ENCODE data around the gene FAM237B. TPM values are rescaled to one million over a fixed set of nuclear protein-coding genes. Genes with fewer than 3 reads are reported as not detected.
A peak's percentile ranks its signal among the peaks of the same experiment; 100 is the strongest.

FAM237B gene
- total RNA-seq, 2 donors from 2014 or later: not detected

GRCh38 chr7:90298145-90299038, 22.7 kb downstream of the FAM237B start:
- H3K27me3 ChIP-seq: no peaks in the 10 kb centered on the region
- peak; percentile 29 for TF ChIP-seq CTCF (IDR thresholded peaks at IDR 0.05)
- no peak for DNase-seq
- no peak overlapping the region for H3K27ac ChIP-seq
- intact Hi-C loops (cut with DNase I): no loop called here
- no peaks in the 10 kb centered on the region for H3K36me3 ChIP-seq
- H3K9ac ChIP-seq (ENCODE audit: low read depth in 2 of 2, low read length in 2 of 2): no peak overlapping the region
- H3K4me3 ChIP-seq: no peak overlapping the region
- H3K9me3 ChIP-seq: no peaks in the 10 kb centered on the region
- H3K4me1 ChIP-seq: no peaks in the 10 kb centered on the region

GRCh38 chr7:90290244-90291113, 30.6 kb downstream of the FAM237B start:
- Histone ChIP-seq H3K9ac (ENCODE audit: low read depth in 2 of 2, low read length in 2 of 2) (no peak overlapping the region), H3K4me1 (no peaks in the 10 kb centered on the region), H3K27me3 (no peaks in the 10 kb centered on the region), H3K4me3 (no peak overlapping the region), H3K9me3 (no peaks in the 10 kb centered on the region), H3K27ac (no peak overlapping the region), H3K36me3 (no peaks in the 10 kb centered on the region)
- TF ChIP-seq CTCF (IDR thresholded peaks at IDR 0.05): no peak
- DNase-seq: no peak
- intact Hi-C loops (cut with DNase I): no loop called here

- H3K4me3 ChIP-seq: no peak overlapping the region
- TF ChIP-seq CTCF (IDR thresholded peaks at IDR 0.05): no peak
- H3K27ac ChIP-seq: no peak overlapping the region
- H3K9me3 ChIP-seq: no peaks in the 10 kb centered on the region
- no peak for DNase-seq
- H3K27me3 ChIP-seq: no peaks in the 10 kb centered on the region
- H3K36me3 ChIP-seq: no peaks in the 10 kb centered on the region
- H3K9ac ChIP-seq (ENCODE audit: low read depth in 2 of 2, low read length in 2 of 2): no peak overlapping the region
- intact Hi-C loops (cut with DNase I): no loop called here
- no peaks in the 10 kb centered on the region for H3K4me1 ChIP-seq
Measured at GRCh38 chr7:90288154-90288553, 33.0 kb downstream of the FAM237B start.

GRCh38 chr7:90276033-90276728, 44.9 kb downstream of the FAM237B start:
- no peak for DNase-seq
- H3K27me3 ChIP-seq: no peaks in the 10 kb centered on the region
- no peak for TF ChIP-seq CTCF (IDR thresholded peaks at IDR 0.05)
- H3K36me3 ChIP-seq: no peaks in the 10 kb centered on the region
- no peaks in the 10 kb centered on the region for H3K9me3 ChIP-seq
- no peak overlapping the region for H3K27ac ChIP-seq
- no peak overlapping the region for H3K4me3 ChIP-seq
- H3K9ac ChIP-seq (ENCODE audit: low read depth in 2 of 2, low read length in 2 of 2): no peak overlapping the region
- intact Hi-C loops (cut with DNase I): no loop called here
- no peaks in the 10 kb centered on the region for H3K4me1 ChIP-seq

- no peaks in the 10 kb centered on the region for H3K4me1 ChIP-seq
- H3K4me3 ChIP-seq: no peak overlapping the region
- TF ChIP-seq CTCF (IDR thresholded peaks at IDR 0.05): no peak
- H3K9me3 ChIP-seq: no peaks in the 10 kb centered on the region
- H3K27ac ChIP-seq: no peak overlapping the region
- intact Hi-C loops (cut with DNase I): loop anchor here (5.0 kb wide), 1 partner anchor 122 kb away; the partner anchor contains the start of gene STEAP1
- H3K36me3 ChIP-seq: no peaks in the 10 kb centered on the region
- H3K9ac ChIP-seq (ENCODE audit: low read depth in 2 of 2, low read length in 2 of 2): no peak overlapping the region
- no peak for DNase-seq
- no peaks in the 10 kb centered on the region for H3K27me3 ChIP-seq
Measured at GRCh38 chr7:90274161-90274560, 46.9 kb downstream of the FAM237B start.

Data from colonic mucosa (tissue), 4 donors.